ENCODE results near the gene GMDS.
A peak's percentile ranks its signal among the peaks of the same experiment; 100 is the strongest.

Gene GMDS

GRCh38 chr6:2173203-2173961 is 72.0 kb downstream of the GMDS start:
- DNase-seq: no peak

GRCh38 chr6:2171728-2172127 is 73.7 kb downstream of the GMDS start:
- DNase-seq: no peak

GRCh38 chr6:2168480-2168879 is 76.9 kb downstream of the GMDS start:
- DNase-seq: no peak

GRCh38 chr6:2166717-2167116 is 78.7 kb downstream of the GMDS start:
- no peak for DNase-seq

GRCh38 chr6:2165286-2165685 is 80.1 kb downstream of the GMDS start:
- DNase-seq: no peak

- DNase-seq: no peak
Observed at GRCh38 chr6:2164481-2164880, 80.9 kb downstream of the GMDS start.

- DNase-seq: no peak
Observed at GRCh38 chr6:2162079-2162445, 83.3 kb downstream of the GMDS start.

- no peak for DNase-seq
Observed at GRCh38 chr6:2158596-2159271, 86.7 kb downstream of the GMDS start.

- no peak for DNase-seq
Observed at GRCh38 chr6:2157441-2158127, 87.8 kb downstream of the GMDS start.

- DNase-seq: peak; percentile 57
Observed at GRCh38 chr6:2155206-2155605, 90.2 kb downstream of the GMDS start.

- no peak for DNase-seq
Observed at GRCh38 chr6:2149361-2150006, 95.9 kb downstream of the GMDS start.

GRCh38 chr6:2148748-2149147 is 96.7 kb downstream of the GMDS start:
- no peak for DNase-seq

GRCh38 chr6:2147766-2148448 is 97.5 kb downstream of the GMDS start:
- DNase-seq: no peak

- DNase-seq: no peak
Observed at GRCh38 chr6:2147261-2147660, 98.1 kb downstream of the GMDS start.

GRCh38 chr6:2144210-2144609 is 101.2 kb downstream of the GMDS start:
- no peak for DNase-seq

- no peak for DNase-seq
Observed at GRCh38 chr6:2141644-2142290, 103.6 kb downstream of the GMDS start.

- DNase-seq: no peak
Observed at GRCh38 chr6:2140438-2141128, 104.8 kb downstream of the GMDS start.

- DNase-seq: no peak
Observed at GRCh38 chr6:2135401-2135800, 110.0 kb downstream of the GMDS start.

- DNase-seq: no peak
Observed at GRCh38 chr6:2134554-2134953, 110.9 kb downstream of the GMDS start.

GRCh38 chr6:2133716-2134310 is 111.6 kb downstream of the GMDS start:
- no peak for DNase-seq

GRCh38 chr6:2132916-2133315 is 112.5 kb downstream of the GMDS start:
- DNase-seq: no peak
